IPS-NIHi7 (cell line): ENCODE measurements around the gene CYBC1.

Source experiments
- DNase-seq: peaks from one replicate; pipeline ENCODE4 v3.0.0; 2012; ENCODE audit warnings: mixed read lengths; ENCODE audit errors: extremely low spot score

CYBC1 gene

GRCh38 chr17:82450357-82451106 is at the start of gene CYBC1:
Gene CYBC1 (minus strand): TSS chr17:82450752. CDS start chr17:82449254, 1,498 bp downstream.
- peak; percentile 96 for DNase-seq

DNA sequence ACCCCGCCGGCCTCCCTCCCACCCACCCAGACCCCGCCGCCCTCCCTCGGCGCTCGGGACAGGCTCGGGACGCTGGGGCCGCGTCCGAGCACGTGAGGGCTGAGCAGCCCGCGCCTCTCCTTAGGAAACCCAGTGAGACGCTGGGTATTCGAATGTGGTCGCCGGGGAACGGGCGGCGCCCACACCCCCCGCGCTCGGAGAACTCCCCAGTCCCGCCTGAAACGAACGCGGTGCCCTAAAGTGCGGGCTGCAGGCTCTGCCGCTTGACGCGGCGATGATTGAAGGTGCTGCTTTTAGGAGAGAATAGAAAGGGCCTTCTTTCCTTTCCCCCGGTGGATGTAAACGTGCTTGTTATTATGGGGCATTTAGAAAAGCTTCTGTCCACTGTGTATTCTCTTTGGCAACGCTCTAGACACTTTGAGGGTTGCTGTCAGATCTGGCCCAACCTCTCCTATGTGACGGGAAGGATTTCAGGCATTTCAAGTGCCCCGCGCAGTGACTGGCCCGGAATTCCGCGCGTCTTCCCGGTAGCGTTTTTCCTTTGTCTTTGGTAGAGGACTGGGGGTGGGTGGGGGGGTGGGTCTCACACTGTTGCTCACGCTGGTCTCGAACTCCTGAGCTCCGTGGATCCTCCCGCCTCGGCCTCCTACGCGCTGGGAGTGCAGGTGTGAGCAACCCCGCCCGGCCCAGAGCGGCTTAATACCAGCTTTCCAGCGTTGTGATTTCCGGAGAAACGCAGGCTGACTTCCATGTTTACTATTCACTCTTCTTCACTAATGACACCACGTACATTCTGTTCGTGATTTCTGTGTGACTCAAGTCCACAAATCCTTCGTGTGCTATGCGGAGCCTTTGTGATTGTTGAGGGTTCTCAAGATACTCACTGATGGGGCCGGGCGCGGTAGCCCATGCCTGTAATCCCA is 47.2 kb upstream of the CYBC1 start:
- DNase-seq: peak; percentile 57

- DNase-seq: peak; percentile 88
These were observed 46.2 kb upstream of the CYBC1 start for GRCh38 chr17:82496529-82497434.

DNA sequence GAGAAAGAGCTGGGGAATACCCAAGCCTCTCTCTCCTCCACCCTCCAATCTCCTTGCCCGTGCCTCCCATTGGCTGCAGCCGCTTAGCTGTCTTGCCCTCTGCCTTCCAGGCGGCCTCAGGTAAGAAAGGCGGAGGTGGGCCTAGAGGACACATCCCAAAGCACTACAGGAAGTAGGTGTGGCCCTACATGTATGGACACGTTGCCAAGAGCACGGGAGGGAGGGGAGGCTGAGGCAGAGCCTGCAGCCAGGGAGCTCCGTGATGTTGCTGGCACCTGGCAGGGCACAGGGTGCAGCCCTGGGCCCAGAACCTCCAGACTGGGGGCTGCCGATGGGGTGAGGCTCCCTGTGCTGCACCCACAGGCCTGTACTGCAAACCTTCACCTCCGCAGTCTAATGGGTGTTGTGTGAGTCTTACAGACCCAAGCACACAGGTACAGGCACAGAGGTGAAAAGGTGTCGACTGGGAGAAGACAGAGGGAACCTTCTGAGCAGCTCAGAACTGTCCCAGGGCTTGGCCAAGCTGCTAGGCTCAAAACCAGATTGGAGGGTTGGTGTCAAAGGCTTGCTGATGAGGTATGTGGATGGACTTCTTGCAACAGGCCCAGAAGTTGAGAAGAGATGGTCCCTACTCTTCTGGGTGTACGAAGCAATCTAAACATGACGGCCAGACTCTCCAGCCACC is 45.4 kb upstream of the CYBC1 start:
- DNase-seq: peak; percentile 39

GRCh38 chr17:82494236-82495055 is 43.9 kb upstream of the CYBC1 start:
- DNase-seq: peak; percentile 89

GRCh38 chr17:82493226-82493781 is 42.8 kb upstream of the CYBC1 start:
- DNase-seq: no peak

- DNase-seq: no peak
These were observed 42.2 kb upstream of the CYBC1 start for GRCh38 chr17:82492643-82493225.

DNA sequence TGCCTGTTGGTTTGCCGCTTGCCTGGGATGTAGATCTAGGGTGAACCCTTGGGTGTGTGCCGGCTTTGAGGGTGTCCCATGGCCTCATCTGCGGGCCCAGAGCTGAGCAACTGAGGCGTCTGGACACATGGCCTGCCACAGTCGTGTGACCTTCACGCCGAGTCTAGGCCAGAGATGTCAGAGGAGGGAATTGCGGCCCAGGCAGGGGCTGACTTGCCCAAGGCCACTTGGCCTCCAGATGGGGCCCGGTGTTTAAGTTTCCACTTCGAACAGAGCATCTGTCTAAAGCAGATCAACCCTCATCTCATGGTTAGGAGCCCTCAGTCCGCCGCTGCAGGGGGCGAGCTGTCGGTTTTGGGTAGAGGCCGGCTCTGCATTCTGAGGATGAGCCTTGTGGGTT is 41.0 kb upstream of the CYBC1 start:
- DNase-seq: no peak

DNA sequence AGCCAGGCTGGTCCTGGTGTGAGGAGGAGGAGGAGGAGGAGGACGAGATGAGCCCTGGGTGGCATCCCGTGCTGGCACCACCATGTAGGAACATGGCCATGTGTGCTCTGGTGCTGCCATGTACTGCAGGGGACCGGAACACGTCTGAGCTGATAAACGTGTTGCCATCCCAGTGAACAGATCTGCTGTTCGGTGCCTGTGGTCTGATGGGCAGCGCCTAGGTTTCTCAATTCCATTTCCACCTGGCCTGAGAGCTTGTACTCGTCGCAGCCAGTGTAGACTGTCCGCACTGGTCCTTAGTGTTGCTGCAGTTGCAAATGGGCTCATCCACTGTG is 40.6 kb upstream of the CYBC1 start:
- DNase-seq: no peak

DNA sequence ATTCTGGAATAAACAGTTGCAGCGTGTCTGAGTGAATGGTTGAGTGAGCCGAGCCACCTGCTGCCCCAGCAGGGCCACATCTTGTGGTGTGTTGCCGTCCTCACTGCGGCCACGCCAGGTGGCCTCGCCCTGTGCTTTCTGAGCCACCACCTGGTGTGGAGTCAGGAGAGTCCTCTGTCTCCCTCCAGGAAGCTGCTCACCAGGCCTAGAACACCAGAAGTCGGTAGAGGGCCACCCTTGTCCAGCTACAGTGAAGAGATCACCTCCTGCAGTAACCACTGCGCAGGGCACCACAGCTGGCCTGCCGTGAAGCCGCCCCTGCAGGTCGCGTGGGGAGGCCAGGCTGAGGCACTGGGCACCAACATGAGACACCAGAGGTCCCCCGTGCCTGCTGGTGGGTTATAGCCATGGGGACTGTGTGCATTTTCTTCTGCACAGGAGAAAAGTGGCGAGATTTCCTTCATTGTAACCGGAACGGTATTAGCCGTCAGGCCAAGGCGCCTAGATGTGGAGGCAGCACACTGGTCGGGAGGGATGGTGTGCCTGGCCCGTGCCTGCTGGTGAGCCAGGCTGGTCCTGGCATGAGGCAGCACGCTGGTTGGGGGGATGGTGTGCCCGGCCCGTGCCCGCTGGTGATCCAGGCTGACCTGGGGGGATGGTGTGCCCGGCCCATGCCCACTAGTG is 40.1 kb upstream of the CYBC1 start:
- DNase-seq: no peak

GRCh38 chr17:82489851-82490511 is 39.4 kb upstream of the CYBC1 start:
- no peak for DNase-seq

DNA sequence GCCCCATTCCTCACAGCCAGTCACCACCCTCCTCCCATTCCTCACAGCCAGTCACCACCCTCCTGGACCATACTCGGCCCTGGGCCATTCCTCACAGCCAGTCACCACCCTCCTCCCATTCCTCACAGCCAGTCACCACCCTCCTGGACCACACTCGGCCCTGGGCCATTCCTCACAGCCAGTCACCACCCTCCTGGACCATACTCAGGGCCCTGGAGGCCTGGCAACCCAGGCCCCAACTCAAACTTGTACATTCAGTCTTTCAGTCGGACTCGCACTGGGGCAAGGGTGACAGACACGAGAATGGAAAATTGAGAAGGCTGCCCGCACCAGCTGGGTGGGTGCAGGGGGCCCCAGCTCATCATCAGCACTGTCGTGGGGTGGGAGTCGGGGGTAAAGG is 38.6 kb upstream of the CYBC1 start:
- DNase-seq: no peak

DNA sequence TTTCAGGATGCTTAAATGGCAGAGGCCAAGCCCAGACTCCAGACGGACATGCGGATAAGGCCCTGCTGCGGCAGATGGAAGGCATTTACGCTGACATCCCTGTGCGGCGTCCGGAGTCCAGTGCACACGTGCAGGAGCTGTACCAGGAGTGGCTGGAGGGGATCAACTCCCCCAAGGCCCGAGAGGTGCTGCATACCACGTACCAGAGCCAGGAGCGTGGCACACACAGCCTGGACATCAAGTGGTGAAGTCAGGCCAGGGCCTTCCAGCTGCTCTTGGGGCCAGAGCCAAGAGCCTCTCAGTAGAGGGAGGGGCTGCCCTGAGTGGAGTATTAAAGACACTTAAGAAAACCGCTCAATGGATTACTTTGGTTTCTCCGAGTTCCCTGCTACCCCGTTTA is 37.4 kb upstream of the CYBC1 start:
- DNase-seq: no peak

DNA sequence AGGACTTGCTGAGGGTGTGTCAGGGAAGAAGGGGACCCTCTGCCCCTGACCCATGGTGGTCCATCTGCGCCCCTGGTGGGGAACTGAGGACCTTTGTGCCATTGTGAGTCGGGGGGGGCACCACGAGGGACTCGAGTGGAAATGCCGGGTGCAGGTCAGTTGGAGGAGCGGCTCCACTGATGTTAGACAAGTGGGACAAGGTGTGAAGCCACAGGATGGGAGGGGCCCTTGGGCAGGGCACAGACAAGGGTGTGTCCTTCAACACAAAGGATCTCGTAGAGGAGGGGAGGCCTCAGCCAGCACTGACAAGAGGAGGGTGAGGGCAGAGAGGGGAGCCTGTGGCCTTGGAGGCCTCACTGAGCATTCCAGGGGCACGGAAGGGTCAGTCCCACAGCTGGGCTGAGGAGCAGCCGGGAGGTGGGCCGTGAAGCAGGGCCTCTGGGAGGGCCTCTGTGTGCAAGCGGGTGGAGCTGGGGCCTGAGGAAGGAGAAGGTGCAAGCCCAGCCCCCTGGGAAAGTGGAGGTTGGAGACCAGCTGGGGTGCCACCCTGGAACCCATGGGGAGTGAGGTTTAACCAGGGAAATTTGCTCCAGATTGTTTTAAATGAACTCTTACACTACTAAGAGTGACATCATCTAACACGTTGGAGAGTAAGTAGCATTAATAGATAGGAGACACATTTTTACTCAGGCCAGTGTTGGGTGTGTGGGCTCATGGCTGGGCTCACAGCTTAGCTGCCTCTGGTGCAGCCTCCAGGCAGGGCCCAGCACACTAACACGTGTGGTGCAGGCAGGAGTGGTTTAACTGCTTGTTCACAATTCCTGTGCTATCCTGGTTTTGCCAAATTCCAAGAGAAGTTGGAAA is 35.9 kb upstream of the CYBC1 start:
- no peak for DNase-seq

DNA sequence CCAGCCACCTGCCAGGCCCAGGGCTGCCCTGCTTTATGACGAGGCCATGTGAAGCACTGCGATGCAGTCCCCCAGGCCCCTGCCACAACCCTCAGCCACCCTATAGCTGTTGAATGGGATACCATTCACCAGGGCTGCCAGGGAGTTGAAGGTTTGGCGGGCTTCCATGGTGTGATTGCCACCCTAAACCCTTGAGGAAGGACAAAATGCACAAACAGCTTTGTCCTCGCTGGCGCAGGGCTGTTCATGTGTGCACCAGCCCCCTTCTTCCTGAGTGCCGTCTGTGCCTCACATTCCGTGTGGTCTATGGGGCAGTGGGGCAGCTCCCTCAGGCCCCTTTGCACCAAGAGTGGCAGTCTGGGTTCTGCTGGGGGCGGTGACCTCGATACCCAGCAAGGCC is 33.3 kb upstream of the CYBC1 start:
- no peak for DNase-seq

DNA sequence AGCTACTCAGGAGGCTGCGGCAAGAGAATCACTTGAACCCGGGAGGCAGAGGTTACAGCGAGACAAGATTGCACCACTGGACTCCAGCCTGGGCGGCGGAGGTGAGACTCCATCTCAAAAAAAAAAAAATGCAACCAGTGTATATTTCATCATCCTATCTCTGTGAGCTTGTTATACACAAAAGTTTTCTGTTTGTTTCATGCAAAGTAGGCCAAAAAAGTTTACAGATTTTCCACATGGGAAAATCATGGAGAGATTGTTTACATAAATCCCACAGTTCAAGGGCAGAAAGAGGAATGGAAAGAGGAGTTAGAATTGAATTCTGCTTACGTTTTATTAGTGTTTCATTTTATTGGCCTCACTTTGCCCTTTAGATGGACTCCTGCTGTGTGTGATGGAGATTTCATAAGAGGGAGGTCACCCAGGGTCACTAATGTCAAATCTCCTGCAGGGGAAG is 32.7 kb upstream of the CYBC1 start:
- DNase-seq: no peak

- no peak for DNase-seq
These were observed 29.8 kb upstream of the CYBC1 start for GRCh38 chr17:82480318-82480717.

- no peak for DNase-seq
These were observed 29.1 kb upstream of the CYBC1 start for GRCh38 chr17:82479602-82480001.
